B cell (primary cell): Measurements from ENCODE around the gene MYRFL. TPM values are rescaled to one million over a fixed set of nuclear protein-coding genes. Genes with fewer than 3 reads are reported as not detected.

ENCODE experiments used
- ATAC-seq: fragments of 200-7000 bp; cut with Tn5 transposase; one replicate; pipeline ENCODE4 v1.10.0; 2021; ENCODE audit warnings: low read depth, mild to moderate bottlenecking, moderate number of reproducible peaks, moderate library complexity
- CTCF ChIA-PET: fragments of 350-600 bp; sonication (Branson Sonifier 250); formaldehyde crosslinking; loops from one replicate; lab custom pipeline; 2021; ENCODE audit warnings: antibody characterized with exemption, inconsistent platforms; lab: Charles Lee
- POLR2A ChIA-PET: fragments of 350-600 bp; sonication (Branson Sonifier 250); formaldehyde crosslinking; loops from one replicate; lab custom pipeline; 2021; ENCODE audit warnings: antibody characterized with exemption; lab: Charles Lee
- DNase-seq: peaks from one replicate; pipeline ENCODE4 v3.0.0; 2013
- H2AFZ ChIP-seq: 2 replicates; pipeline ENCODE4 v1.6.1; 2012; ENCODE audit warnings: mild to moderate bottlenecking, low read depth, low read length; ENCODE audit not compliant: insufficient read depth, poor library complexity, severe bottlenecking
- H3K27ac ChIP-seq, 2 donors: 1 replicate in 1 of 2; 2 replicates in 1 of 2; pipeline ENCODE4 v1.5.1; 2012 to 2013; ENCODE audit warnings: low read length in 2 of 2, mild to moderate bottlenecking in 2 of 2, moderate library complexity in 1 of 2
- H3K27me3 ChIP-seq, 4 experiments: fragments of 200-600 bp in 1 of 4; sonication (generic) in 1 of 4; replicated peaks in 1 of 4; 1 replicate in 2 of 4; 2 replicates in 2 of 4; pipeline versions ENCODE4 v1.6.1 to v1.7.0; 2013 to 2016; ENCODE audit warnings: low read length in 3 of 4, mild to moderate bottlenecking in 2 of 4, mixed read lengths in 1 of 4, moderate library complexity in 1 of 4; ENCODE audit not compliant: insufficient read depth in 4 of 4, control insufficient read depth in 3 of 4; ENCODE audit errors: control extremely low read depth in 1 of 4
- H3K36me3 ChIP-seq, 2 experiments: replicated peaks in 1 of 2; 1 replicate in 1 of 2; 2 replicates in 1 of 2; pipeline versions ENCODE4 v1.6.1 to v1.7.1; 2013; ENCODE audit warnings: low read length in 1 of 2; ENCODE audit not compliant: insufficient read depth in 2 of 2, control insufficient read depth in 1 of 2; ENCODE audit errors: control extremely low read depth in 1 of 2, extremely low read depth in 1 of 2
- H3K4me1 ChIP-seq, 2 donors: fragments of 200-600 bp in 1 of 2; sonication (generic) in 1 of 2; 1 replicate in 1 of 2; 2 replicates in 1 of 2; pipeline versions ENCODE4 v1.5.1 to v1.6.1; 2013 to 2017; ENCODE audit warnings: low read length in 2 of 2; ENCODE audit not compliant: control insufficient read depth in 2 of 2, insufficient read depth in 2 of 2
- H3K4me2 ChIP-seq: replicated peaks from 2 replicates; pipeline ENCODE3; 2012; ENCODE audit warnings: mild to moderate bottlenecking, low read depth, low read length; ENCODE audit not compliant: poor library complexity, severe bottlenecking
- H3K4me3 ChIP-seq, 5 experiments: fragments of 200-600 bp in 1 of 5; sonication (generic) in 1 of 5; 1 replicate in 3 of 5; 2 replicates in 2 of 5; pipeline versions ENCODE4 v1.5.1 to v1.7.0; 2011 to 2016; ENCODE audit warnings: low read length in 4 of 5, mild to moderate bottlenecking in 4 of 5, low read depth in 2 of 5, control low read depth in 1 of 5, moderate library complexity in 1 of 5; ENCODE audit not compliant: insufficient read depth in 1 of 5; ENCODE audit errors: control extremely low read depth in 1 of 5, extremely low read depth in 1 of 5
- H3K79me2 ChIP-seq: fragments of 200-600 bp; sonication (generic); one replicate; pipeline ENCODE4 v1.6.0; 2016; ENCODE audit warnings: low read length; ENCODE audit not compliant: control insufficient read depth, insufficient read depth
- H3K9ac ChIP-seq: fragments of 200-600 bp; sonication (generic); 2 replicates; pipeline ENCODE4 v1.6.1; 2017; ENCODE audit warnings: mild to moderate bottlenecking, low read length, moderate library complexity
- H3K9me3 ChIP-seq, 3 donors: one replicate each; pipeline versions ENCODE4 v1.6.1 to v1.7.1; 2013; ENCODE audit warnings: low read length in 2 of 3; ENCODE audit not compliant: control insufficient read depth in 2 of 3, insufficient read depth in 1 of 3; ENCODE audit errors: control extremely low read depth in 1 of 3
- H4K20me1 ChIP-seq: 2 replicates; pipeline ENCODE4 v1.6.0; 2012; ENCODE audit warnings: mild to moderate bottlenecking, low read length; ENCODE audit not compliant: insufficient read depth, control insufficient read depth, poor library complexity, severe bottlenecking
- H3K27ac Mint-ChIP-seq: one replicate; pipeline ENCODE4 v1.8.0; 2021; ENCODE audit warnings: mixed read lengths
- H3K27me3 Mint-ChIP-seq: one replicate; pipeline ENCODE4 v1.8.0; 2021; ENCODE audit warnings: mixed read lengths
- H3K4me1 Mint-ChIP-seq: one replicate; pipeline ENCODE4 v1.8.0; 2021; ENCODE audit warnings: mixed read lengths
- H3K4me3 Mint-ChIP-seq: one replicate; pipeline ENCODE4 v1.8.0; 2021; ENCODE audit warnings: mixed read lengths
- H3K9me3 Mint-ChIP-seq: one replicate; pipeline ENCODE4 v1.8.0; 2022; ENCODE audit warnings: mixed read lengths; ENCODE audit not compliant: insufficient read depth
- CTCF ChIP-seq: fragments of 200-600 bp; IDR thresholded peaks from one replicate; pipeline ENCODE4 v1.8.0; 2022; ENCODE audit warnings: antibody characterized with exemption, mild to moderate bottlenecking
- EZH2 ChIP-seq: IDR thresholded peaks from 2 replicates; pipeline ENCODE4 v1.6.1; 2012; ENCODE audit warnings: borderline replicate concordance, low read depth, mild to moderate bottlenecking, moderate library complexity, low read length; ENCODE audit not compliant: insufficient read depth, poor library complexity, severe bottlenecking
- WGBS: methylation state at CpG from one replicate; pipeline ENCODE4 v1.1.5; 2013; ENCODE audit warnings: missing lambda C conversion rate; ENCODE audit not compliant: insufficient coverage; 5-methylcytosine and 5-hydroxymethylcytosine counted together
- intact Hi-C: fragments of 100-400 bp; cut with micrococcal nuclease; formaldehyde crosslinking; loops from one replicate; pipeline ENCODE4 v1.10.0; 2022
- polyA plus RNA-seq: library from polyadenylated mRNA; depleted of rRNA; stranded (reverse); fragments of >200 nt; gene quantifications from 2 replicates; pipeline ENCODE4 v1.2.3, GENCODE V29; 2012
- total RNA-seq, 2 donors: library from RNA; stranded (reverse); fragments of 120-200 nt in 1 of 2; gene quantifications; 1 replicate in 1 of 2; 2 replicates in 1 of 2; pipeline versions ENCODE4 v1.2.3 to v1.2.4, GENCODE V29; 2013 to 2022

The MYRFL gene
- total and polyA plus RNA-seq, 2 donors (not counting 1 experiment from before 2014, with no cell fraction given), result 0.28 TPM; not detected in 1

GRCh38 chr12:69981881-69982475 is 157.0 kb downstream of the MYRFL start:
- CTCF ChIA-PET, result no interaction called here
- Histone ChIP-seq H3K27ac (no peak overlapping the region), H3K9ac (no peak overlapping the region), H3K79me2 (no peaks in the 10 kb centered on the region), H3K4me2 (no peak overlapping the region), H3K27me3 (no peaks in the 10 kb centered on the region), H3K36me3 (no peaks in the 10 kb centered on the region), H2AFZ (no peak overlapping the region), H3K4me3 (no peak overlapping the region), H3K4me1 (no peaks in the 10 kb centered on the region), H3K9me3 (peaks cover 0 to 6% (median 0%) of the 10 kb centered on the region in 3 donors), H4K20me1 (no peaks in the 10 kb centered on the region)
- Mint-ChIP-seq H3K4me1 (no peaks in the 10 kb centered on the region), H3K9me3 (no peaks in the 10 kb centered on the region), H3K4me3 (no peak overlapping the region), H3K27ac (no peak overlapping the region), H3K27me3 (no peaks in the 10 kb centered on the region)
- TF ChIP-seq EZH2 (no peak), CTCF (no peak)
- no CpG with 5 or more reads among the region's 5 CpGs for WGBS
- intact Hi-C loops, result no loop called here
- ATAC-seq, result no peak
- POLR2A ChIA-PET, result no interaction called here
- no peak for DNase-seq

- peaks cover 0 to 1% (median 0%) of the 10 kb centered on the region in 4 experiments for H3K27me3 ChIP-seq
- no peak overlapping the region for H2AFZ ChIP-seq
- no peaks in the 10 kb centered on the region for H3K4me1 ChIP-seq
- intact Hi-C loops, result no loop called here
- H3K9ac ChIP-seq, result no peak overlapping the region
- no peaks in the 10 kb centered on the region for H3K79me2 ChIP-seq
- Mint-ChIP-seq H3K4me3 (no peak overlapping the region), H3K4me1 (no peaks in the 10 kb centered on the region), H3K27ac (no peak overlapping the region), H3K9me3 (no peaks in the 10 kb centered on the region), H3K27me3 (no peaks in the 10 kb centered on the region)
- H3K4me2 ChIP-seq, result no peak overlapping the region
- H3K4me3 ChIP-seq, result no peak overlapping the region
- no peak overlapping the region for H3K27ac ChIP-seq
- no peaks in the 10 kb centered on the region for H3K36me3 ChIP-seq
- no peaks in the 10 kb centered on the region for H4K20me1 ChIP-seq
- no peak for ATAC-seq
- WGBS, result no CpG with 5 or more reads among the region's 7 CpGs
- TF ChIP-seq EZH2 (no peak), CTCF (no peak)
- CTCF ChIA-PET, result no interaction called here
- no peak for DNase-seq
- peaks cover 0 to 6% (median 0%) of the 10 kb centered on the region in 3 donors for H3K9me3 ChIP-seq
- POLR2A ChIA-PET, result no interaction called here
Measured at GRCh38 chr12:69984241-69984640, 159.2 kb downstream of the MYRFL start.
